ENCODE results near the gene THRB.

Gene THRB

GRCh38 chr3:24142127-24142526 is 352.5 kb downstream of the THRB start:
- DNase-seq (ENCODE audit: low spot score) = no peak

DNA sequence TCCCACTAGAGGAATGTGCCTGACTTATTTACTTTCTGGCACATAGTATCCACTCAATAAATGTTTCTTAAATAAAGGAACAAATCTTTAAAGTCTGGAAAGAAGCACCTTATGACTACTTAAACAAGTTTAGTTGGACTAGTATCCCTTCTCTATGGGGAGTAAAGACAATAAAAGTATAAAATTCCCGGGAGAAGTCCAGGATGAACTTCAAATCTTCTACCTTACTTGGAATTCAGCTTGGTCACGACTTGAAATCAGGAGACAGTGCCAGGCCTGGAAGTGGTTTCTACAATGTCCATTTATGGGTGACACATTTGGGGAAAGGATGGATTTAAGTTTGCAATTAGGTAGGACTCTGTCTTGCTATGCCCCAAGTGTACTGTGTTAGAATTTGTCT is 353.1 kb downstream of the THRB start:
- DNase-seq (ENCODE audit: low spot score) = no peak

- DNase-seq (ENCODE audit: low spot score) = no peak
Observed at GRCh38 chr3:24139463-24140412, 354.9 kb downstream of the THRB start.

GRCh38 chr3:24138876-24139256 is 355.8 kb downstream of the THRB start:
- no peak for DNase-seq (ENCODE audit: low spot score)

DNA sequence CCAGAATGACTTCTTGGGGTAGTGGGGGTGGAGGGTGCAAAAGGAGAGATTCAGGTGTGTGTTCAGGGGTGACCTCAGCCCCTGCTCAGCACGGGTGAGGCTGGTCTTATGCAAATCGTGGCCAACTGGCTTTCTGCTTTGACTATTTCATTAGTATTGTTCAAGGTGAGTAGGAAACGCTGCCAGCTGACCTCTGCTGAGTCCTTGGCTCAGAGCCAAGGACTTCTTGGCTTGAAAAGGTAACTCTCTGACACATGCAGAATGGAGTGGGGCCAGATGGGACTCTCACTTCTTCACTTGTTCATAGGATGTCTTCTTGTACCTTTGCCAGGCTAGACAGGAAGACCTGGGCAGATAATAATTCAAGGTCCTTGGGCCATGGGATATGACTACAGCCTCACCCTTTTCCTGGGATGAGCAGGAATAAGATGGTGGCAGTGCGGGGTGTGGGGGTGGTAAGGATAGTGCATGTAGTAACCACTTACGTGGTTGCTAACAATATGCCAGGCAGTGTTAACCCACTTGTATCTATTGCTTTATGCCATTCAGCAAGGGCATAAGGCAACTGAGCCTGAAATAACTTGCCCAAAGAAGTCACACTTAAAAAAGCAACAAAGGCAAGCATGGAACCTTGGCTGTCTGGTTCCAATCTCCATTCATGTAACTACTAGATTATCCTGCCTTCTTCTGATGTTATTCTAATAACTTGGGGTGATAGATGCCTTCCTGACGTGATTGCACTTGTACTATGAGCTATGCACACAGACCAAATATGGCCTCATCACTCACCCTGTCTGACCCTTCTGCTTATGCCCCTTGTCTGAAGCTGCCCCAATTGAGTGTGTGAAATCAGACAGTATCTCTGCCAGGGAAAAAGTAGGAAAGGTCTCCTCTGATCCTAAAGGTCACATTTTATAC is 356.4 kb downstream of the THRB start:
- no peak for DNase-seq (ENCODE audit: low spot score)

DNA sequence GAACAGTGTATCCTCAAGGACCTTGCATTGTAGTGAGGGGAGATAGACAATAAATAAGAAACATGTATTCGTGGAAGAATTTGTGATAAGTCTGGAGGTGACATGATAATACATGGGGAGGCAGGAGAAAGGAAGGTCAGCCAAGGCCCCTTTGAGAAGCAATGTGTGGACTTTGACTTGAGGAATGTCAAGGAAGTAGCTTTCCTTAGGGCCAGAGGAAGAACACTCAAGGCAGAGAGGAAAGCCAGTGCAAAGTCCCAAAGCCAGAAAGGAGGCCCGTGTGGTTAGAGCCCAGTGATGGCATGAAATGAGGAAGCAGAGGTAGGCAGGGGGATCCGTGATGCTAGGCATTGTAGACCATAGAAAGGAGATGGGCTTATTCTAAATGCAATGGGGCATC is 357.3 kb downstream of the THRB start:
- DNase-seq (ENCODE audit: low spot score) = no peak

- DNase-seq (ENCODE audit: low spot score) = no peak
Observed at GRCh38 chr3:24136624-24137310, 357.9 kb downstream of the THRB start.

DNA sequence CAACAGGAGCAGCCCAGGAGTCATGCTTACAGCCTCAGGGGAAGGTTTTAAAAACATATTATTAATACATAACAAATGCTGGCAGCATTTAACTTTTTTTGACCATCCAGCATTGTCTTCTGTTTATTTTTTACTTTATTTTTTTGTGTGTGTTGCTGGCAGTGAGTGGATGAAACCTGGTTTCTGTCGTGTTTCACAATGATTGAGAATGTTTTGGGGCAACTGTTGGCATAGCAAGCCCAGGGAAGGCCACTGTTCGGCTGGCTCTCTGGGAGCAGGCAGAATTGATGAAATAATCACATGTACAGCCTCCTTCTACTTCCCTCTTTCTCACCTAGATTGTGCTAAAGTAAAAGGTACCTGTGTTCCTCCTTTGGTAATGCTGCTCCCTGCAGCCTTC is 359.4 kb downstream of the THRB start:
- no peak for DNase-seq (ENCODE audit: low spot score)

GRCh38 chr3:24133942-24134341 is 360.7 kb downstream of the THRB start:
- DNase-seq (ENCODE audit: low spot score) = no peak

- DNase-seq (ENCODE audit: low spot score) = no peak
Observed at GRCh38 chr3:24133436-24133835, 361.2 kb downstream of the THRB start.

GRCh38 chr3:24129549-24129948 is 365.1 kb downstream of the THRB start:
- no peak for DNase-seq (ENCODE audit: low spot score)

- no peak for DNase-seq (ENCODE audit: low spot score)
Observed at GRCh38 chr3:24128199-24129005, 366.2 kb downstream of the THRB start.

DNA sequence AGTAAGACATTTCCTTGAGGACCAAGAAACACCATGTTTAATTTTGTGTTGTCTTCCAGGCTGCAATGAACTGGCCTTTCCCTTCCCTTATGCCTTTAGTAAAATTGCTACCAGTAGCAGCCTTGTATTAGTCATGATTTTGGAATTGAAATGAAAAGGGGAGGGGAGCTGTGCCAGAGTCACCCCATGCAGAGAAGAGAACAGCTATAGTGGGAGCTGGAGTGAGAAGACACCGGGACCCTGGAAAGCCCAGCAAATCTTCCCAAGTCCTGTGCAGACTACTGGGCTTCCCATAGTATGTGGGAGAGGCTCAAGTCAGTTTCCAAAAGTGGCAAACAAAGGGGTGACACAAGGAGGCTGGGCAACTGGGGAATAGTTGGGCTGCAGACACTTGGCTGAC is 371.1 kb downstream of the THRB start:
- no peak for DNase-seq (ENCODE audit: low spot score)

GRCh38 chr3:24120434-24120833 is 374.2 kb downstream of the THRB start:
- DNase-seq (ENCODE audit: low spot score) = no peak

DNA sequence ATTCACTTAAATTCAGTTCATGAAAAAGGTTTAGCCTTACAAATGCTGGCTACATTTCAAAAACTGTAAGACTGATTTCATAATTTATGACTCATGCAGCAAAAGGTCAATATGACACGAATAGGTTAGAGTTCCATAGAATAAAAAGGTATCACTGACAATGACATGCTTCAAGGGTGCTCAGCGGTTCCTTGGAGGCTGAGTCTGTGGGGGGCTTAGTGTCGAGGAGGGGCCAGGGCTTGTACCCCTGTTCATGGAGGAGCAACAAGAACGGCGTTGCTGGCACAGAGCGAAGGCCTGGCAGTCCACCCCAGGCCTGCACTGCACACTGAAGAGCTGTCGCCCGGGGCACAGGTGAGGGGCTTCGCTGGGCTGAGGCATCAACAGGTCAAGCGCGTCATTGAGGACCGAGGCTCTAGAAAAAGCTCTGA is 375.3 kb downstream of the THRB start:
- no peak for DNase-seq (ENCODE audit: low spot score)

GRCh38 chr3:24117508-24117907 is 377.1 kb downstream of the THRB start:
- no peak for DNase-seq (ENCODE audit: low spot score)

GRCh38 chr3:24111711-24112110 is 382.9 kb downstream of the THRB start:
- no peak for DNase-seq (ENCODE audit: low spot score)

DNA sequence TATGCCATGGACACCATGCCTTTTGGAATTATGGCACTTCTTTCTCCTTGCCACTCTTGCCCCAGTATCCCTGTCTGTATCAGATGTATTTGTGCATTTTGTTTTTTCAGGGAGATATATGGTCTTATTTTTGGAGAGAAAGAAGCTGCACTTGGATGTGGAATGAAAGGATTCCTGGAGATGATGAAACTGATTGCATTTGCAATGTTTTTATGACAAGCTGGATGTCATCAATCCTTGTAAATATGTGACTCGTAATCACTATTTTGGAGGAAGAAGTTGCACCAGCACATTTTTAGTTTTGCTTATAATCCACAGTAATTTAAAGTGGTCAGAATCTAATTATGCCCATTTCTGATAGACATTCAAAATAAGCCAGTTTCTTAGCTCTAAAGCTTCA is 384.6 kb downstream of the THRB start:
- DNase-seq (ENCODE audit: low spot score) = no peak

DNA sequence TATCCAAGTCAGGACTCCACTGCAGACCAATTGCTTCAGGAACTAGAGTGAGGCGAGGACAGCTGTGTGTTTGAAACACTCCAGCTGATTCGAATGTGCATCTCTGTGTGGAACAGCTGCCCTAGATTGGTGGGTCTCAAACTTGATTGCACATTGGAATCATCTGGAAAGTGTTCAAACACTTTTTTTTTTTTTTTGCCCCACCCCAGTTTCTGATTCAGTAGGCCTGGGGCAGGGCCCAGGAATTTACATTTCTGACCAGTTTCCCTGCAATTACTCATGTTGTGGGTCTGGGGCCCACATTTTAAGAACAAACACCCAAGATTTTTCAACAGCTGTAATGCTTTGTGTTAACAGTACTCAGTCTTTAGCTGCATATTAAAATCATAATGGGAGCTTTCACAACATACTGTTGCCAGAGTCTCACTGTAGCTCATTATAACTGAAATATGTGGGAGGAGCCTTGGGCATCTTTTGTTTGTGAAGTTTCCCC is 392.9 kb downstream of the THRB start:
- no peak for DNase-seq (ENCODE audit: low spot score)

DNA sequence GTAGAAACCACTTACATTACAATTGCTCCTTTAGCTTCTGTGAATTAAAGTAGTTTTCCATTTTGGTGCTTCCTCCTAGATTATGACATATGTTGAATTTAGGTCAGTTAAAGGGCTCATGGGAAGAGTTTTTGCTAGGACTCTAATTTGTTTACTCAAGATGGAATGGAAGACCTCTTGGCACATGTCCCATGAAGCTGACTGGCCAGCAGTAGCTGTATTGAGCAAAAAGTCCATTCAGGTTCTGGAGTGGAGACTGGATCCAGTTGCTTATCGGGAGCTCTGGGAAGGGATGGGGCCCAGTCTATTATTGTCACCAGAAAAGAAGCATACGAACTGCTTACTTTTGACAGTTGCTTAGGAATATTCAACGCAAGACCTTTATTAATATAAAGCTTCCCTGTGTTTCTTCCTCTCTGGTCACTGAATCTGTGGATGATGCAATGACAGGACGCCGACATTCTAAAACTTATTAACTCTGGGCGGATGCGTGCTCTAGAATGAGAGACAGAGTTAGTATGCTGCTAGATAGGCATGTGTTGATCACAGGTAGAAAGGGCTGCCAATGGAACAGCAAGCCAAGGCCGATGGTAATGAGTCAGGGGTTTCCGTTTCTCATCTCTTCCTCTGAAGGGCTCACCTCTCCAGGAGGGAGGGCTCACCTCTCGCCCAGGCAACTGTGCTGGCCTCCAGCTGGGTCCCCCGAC is 393.8 kb downstream of the THRB start:
- DNase-seq (ENCODE audit: low spot score) = no peak

All from SW480 (cell line).